T-helper 17 cell (primary cell): ENCODE data around the gene TLCD3B. TPM values are rescaled to one million over a fixed set of nuclear protein-coding genes. Genes with fewer than 3 reads are reported as not detected.

Source experiments
- ATAC-seq: fragments of 150-1000 bp; cut with Tn5 transposase; 2 replicates; pipeline ENCODE4 v1.10.0; 2021; ENCODE audit warnings: mild to moderate bottlenecking, moderate library complexity
- DNase-seq, 3 donors: peaks; one replicate each; pipeline versions ENCODE4 v3.0.0 to v3.0.0-alpha.2; 2020 to 2021
- H3K9me3 ChIP-seq: one replicate; pipeline ENCODE4 v1.7.0; 2013; ENCODE audit warnings: low read length, mild to moderate bottlenecking; ENCODE audit not compliant: control insufficient read depth, poor library complexity, severe bottlenecking
- H3K27ac Mint-ChIP-seq: one replicate; pipeline ENCODE4 v1.8.0; 2022; ENCODE audit warnings: mild to moderate bottlenecking, moderate library complexity, mixed read lengths
- H3K27me3 Mint-ChIP-seq: one replicate; pipeline ENCODE4 v1.8.0; 2022; ENCODE audit warnings: mixed read lengths
- H3K36me3 Mint-ChIP-seq: one replicate; pipeline ENCODE4 v1.8.0; 2022; ENCODE audit warnings: low read depth, mixed read lengths
- H3K4me1 Mint-ChIP-seq: one replicate; pipeline ENCODE4 v1.8.0; 2022; ENCODE audit warnings: mild to moderate bottlenecking, mixed read lengths
- H3K4me3 Mint-ChIP-seq: one replicate; pipeline ENCODE4 v1.8.0; 2022; ENCODE audit warnings: mild to moderate bottlenecking, moderate library complexity, mixed read lengths
- total RNA-seq, 4 donors: library from RNA in 2 of 4; stranded (reverse) in 2 of 4; gene quantifications; one replicate each; pipeline ENCODE4 v1.2.3 and lab custom pipeline; 2022 to 2026

The TLCD3B gene
- total RNA-seq, 2 donors from 2014 or later, result not detected

- Mint-ChIP-seq H3K27ac (no peak overlapping the region), H3K4me3 (peak overlapping the region; percentile 41), H3K36me3 (peaks cover 7% of the 10 kb centered on the region), H3K4me1 (peaks cover 15% of the 10 kb centered on the region), H3K27me3 (peaks cover 9% of the 10 kb centered on the region)
- ATAC-seq, result no peak
- DNase-seq, result no peak
- no peaks in the 10 kb centered on the region for H3K9me3 ChIP-seq
These were observed 27.2 kb downstream of the TLCD3B start for GRCh38 chr16:30003670-30004423.

- no peak overlapping the region for H3K4me3 Mint-ChIP-seq
- no peak for DNase-seq
- H3K4me1 Mint-ChIP-seq, result peaks cover 15% of the 10 kb centered on the region
- no peak overlapping the region for H3K27ac Mint-ChIP-seq
- H3K36me3 Mint-ChIP-seq, result peaks cover 5% of the 10 kb centered on the region
- no peak for ATAC-seq
- no peaks in the 10 kb centered on the region for H3K9me3 ChIP-seq
- H3K27me3 Mint-ChIP-seq, result no peaks in the 10 kb centered on the region
These were observed 28.3 kb downstream of the TLCD3B start for GRCh38 chr16:30002614-30003346.

GRCh38 chr16:30000735-30001631, 30.1 kb downstream of the TLCD3B start:
- H3K4me1 Mint-ChIP-seq, result peaks cover 23% of the 10 kb centered on the region
- no peaks in the 10 kb centered on the region for H3K9me3 ChIP-seq
- peaks cover 5% of the 10 kb centered on the region for H3K36me3 Mint-ChIP-seq
- H3K4me3 Mint-ChIP-seq, result no peak overlapping the region
- no peak for ATAC-seq
- H3K27ac Mint-ChIP-seq, result no peak overlapping the region
- H3K27me3 Mint-ChIP-seq, result no peaks in the 10 kb centered on the region
- DNase-seq, result no peak

- no peaks in the 10 kb centered on the region for H3K9me3 ChIP-seq
- no peaks in the 10 kb centered on the region for H3K27me3 Mint-ChIP-seq
- H3K36me3 Mint-ChIP-seq, result peaks cover 5% of the 10 kb centered on the region
- ATAC-seq, result no peak
- H3K4me3 Mint-ChIP-seq, result no peak overlapping the region
- H3K4me1 Mint-ChIP-seq, result peaks cover 28% of the 10 kb centered on the region
- H3K27ac Mint-ChIP-seq, result no peak overlapping the region
- DNase-seq, result no peak
These were observed 31.5 kb downstream of the TLCD3B start for GRCh38 chr16:29999605-30000004.

- peaks cover 28% of the 10 kb centered on the region for H3K4me1 Mint-ChIP-seq
- DNase-seq (no peak), ATAC-seq (no peak)
- peak overlapping the region; percentile 94 for H3K27ac Mint-ChIP-seq
- H3K4me3 Mint-ChIP-seq, result peak overlapping the region; percentile 98
- H3K36me3 Mint-ChIP-seq, result peaks cover under 1% of the 10 kb centered on the region
- no peaks in the 10 kb centered on the region for H3K27me3 Mint-ChIP-seq
- H3K9me3 ChIP-seq, result no peaks in the 10 kb centered on the region
These were observed 34.3 kb downstream of the TLCD3B start for GRCh38 chr16:29996766-29997250.

GRCh38 chr16:29995911-29996765, 34.9 kb downstream of the TLCD3B start, which contains the start of gene INO80E:
INO80E (plus strand) TSS chr16:29996241; CDS start chr16:29996311, 70 bp downstream.
- peak within 1 kb of the TSS; percentile 94 for H3K27ac Mint-ChIP-seq
- H3K36me3 Mint-ChIP-seq, result no peaks in the 10 kb centered on the region
- DNase-seq (peak; percentile 97 to 99 (median 98)), ATAC-seq (peak; percentile 97)
- H3K9me3 ChIP-seq, result no peaks in the 10 kb centered on the region
- H3K4me1 Mint-ChIP-seq, result peaks cover 26% of the 10 kb centered on the region
- H3K27me3 Mint-ChIP-seq, result no peaks in the 10 kb centered on the region
- peak within 1 kb of the TSS; percentile 98 for H3K4me3 Mint-ChIP-seq

GRCh38 chr16:29995324-29995910, 35.7 kb downstream of the TLCD3B start, which contains the start of gene HIRIP3:
HIRIP3 (minus strand) TSS chr16:29995617; CDS start chr16:29995605, 12 bp downstream.
- Mint-ChIP-seq H3K4me3 (peak within 1 kb of the TSS; percentile 98), H3K36me3 (no peaks in the 10 kb centered on the region), H3K4me1 (peaks cover 26% of the 10 kb centered on the region), H3K27me3 (no peaks in the 10 kb centered on the region), H3K27ac (peak within 1 kb of the TSS; percentile 94)
- no peaks in the 10 kb centered on the region for H3K9me3 ChIP-seq
- DNase-seq (peak; percentile 78 to 84 (median 80)), ATAC-seq (peak; percentile 70)

- Mint-ChIP-seq H3K36me3 (no peaks in the 10 kb centered on the region), H3K27me3 (no peaks in the 10 kb centered on the region), H3K27ac (peak overlapping the region; percentile 94), H3K4me1 (peaks cover 24% of the 10 kb centered on the region), H3K4me3 (peak overlapping the region; percentile 98)
- no peak for ATAC-seq
- H3K9me3 ChIP-seq, result no peaks in the 10 kb centered on the region
- no peak for DNase-seq
These were observed 36.3 kb downstream of the TLCD3B start for GRCh38 chr16:29994600-29995323.

- Mint-ChIP-seq H3K27me3 (no peaks in the 10 kb centered on the region), H3K4me3 (peak overlapping the region; percentile 79), H3K36me3 (no peaks in the 10 kb centered on the region), H3K27ac (peak overlapping the region; percentile 94), H3K4me1 (peaks cover 24% of the 10 kb centered on the region)
- H3K9me3 ChIP-seq, result no peaks in the 10 kb centered on the region
- ATAC-seq (no peak), DNase-seq (no peak)
These were observed 37.0 kb downstream of the TLCD3B start for GRCh38 chr16:29993903-29994599.

GRCh38 chr16:29993191-29993902, 37.7 kb downstream of the TLCD3B start:
- Mint-ChIP-seq H3K27ac (peak overlapping the region; percentile 94), H3K27me3 (no peaks in the 10 kb centered on the region), H3K4me3 (peak overlapping the region; percentile 79), H3K4me1 (peaks cover 26% of the 10 kb centered on the region), H3K36me3 (peaks cover 2% of the 10 kb centered on the region)
- H3K9me3 ChIP-seq, result no peaks in the 10 kb centered on the region
- no peak for ATAC-seq
- DNase-seq, result no peak
